Activated CD4-positive, CD25-positive, alpha-beta regulatory T cell treated with anti-CD3 and anti-CD28 coated beads, Interleukin-2, amount 50 U/mL, for 16 hours (primary cell): ENCODE data around the gene ASAP2.

Experiments
- DNase-seq: peaks from one replicate; pipeline ENCODE4 v3.0.0-alpha.2; 2020; ENCODE audit warnings: low read depth, low spot score

The ASAP2 gene

DNA sequence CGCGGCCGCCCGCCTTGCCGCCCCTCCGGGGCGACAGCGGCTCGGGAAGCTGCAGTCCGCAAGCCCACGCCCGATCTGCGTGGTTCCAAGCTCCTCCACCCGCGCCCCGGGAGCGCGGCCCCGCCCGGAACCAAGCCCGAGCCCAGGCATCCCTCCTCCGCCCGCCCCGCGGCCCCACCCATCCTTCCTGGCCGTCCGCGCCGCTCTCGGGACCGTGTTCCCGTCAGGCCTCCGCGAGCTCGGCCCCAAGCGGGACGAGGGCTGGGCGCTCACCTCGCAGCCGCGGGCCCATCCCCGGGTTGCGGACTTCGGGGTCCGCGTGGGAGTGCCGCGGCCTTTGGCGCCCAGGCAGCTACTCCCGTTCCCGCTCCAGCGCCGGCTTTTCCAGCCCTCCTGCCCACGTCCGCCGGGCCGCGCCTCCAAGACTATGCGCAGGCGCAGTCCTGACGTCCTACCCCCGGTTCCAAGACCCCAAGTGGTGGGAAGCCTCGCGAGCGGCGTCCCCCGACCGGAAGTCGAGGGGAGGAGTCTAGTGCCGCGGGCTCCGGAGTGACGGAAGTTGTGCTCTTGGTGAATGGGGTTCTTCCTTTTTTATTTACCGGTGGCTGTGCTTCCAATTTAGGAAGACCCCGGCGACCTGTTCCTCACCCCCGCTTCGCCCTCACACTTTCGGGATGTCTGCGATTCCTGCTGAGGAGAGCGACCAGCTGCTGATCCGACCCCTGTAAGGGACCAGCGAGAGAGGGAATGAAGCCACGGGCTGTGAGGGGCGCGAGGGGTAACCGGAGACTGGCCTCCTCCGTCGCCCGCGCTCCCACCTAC lies 216.7 kb downstream of the ASAP2 start, which contains the start of the genes CPSF3 and ITGB1BP1:
CPSF3 (plus strand) TSS at position 555 of the 822 bp plus-strand sequence; CDS start at position 675, 120 bp downstream.
ITGB1BP1 (minus strand) TSS at position 429 of the 822 bp plus-strand sequence. CDS start 4,831 bp downstream, outside the sequence.
- DNase-seq: peak; percentile 91

DNA sequence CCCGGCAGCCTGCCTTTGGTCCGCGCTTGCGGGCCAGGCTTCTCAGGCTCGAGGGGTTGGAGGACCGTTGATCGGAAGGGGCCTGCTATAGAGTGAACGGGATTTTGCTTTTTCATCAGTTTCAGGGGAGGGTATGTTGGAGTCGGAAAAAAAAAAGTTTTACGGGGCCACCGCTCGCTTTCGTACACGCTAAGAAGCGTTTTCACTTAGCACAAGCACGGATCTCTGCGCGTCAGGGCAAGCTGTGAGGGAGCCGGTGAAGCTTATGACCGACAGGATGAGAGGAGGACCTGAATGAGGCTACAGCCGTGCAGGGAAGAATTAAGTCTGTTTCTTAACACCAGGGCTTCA lies 217.3 kb downstream of the ASAP2 start:
- DNase-seq: no peak

DNA sequence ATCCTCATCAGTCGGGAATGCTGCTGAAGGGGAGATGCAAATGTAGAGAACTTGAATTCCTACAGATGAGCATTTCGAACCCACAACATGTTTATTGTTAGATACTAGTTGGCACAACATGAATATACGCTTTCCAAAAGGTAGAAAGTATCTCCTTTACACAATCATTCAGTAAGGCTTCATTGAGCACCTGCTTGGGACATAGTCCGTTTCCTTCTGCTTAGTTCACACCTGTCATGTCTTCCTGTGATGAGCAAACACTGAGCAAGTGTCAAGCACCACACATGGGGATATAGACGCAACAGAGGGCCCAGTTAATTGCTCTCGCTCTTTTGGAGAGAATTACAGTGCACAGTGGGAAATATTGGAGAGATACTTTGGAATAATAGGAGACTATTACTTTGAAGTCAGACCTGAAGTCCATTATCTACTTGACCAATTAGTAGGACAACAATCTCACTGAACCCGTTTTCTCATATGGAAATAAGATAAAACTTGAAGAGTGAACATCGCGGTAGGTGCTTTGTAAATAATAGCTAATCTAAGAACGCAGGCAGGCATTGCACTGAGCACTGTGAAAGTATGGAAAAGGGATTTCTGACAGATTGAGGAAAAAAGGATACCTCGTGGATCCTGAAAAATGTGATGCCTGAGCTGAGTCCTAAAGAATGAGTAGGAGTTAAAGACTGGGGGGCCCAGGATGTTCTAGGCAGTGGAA lies 218.0 kb downstream of the ASAP2 start:
- DNase-seq: no peak

- DNase-seq: no peak
These were observed 222.5 kb downstream of the ASAP2 start for GRCh38 chr2:9428965-9429577.

GRCh38 chr2:9430316-9431293 lies 224.0 kb downstream of the ASAP2 start:
- no peak for DNase-seq

GRCh38 chr2:9434489-9434888 lies 227.9 kb downstream of the ASAP2 start:
- DNase-seq: no peak

GRCh38 chr2:9439536-9439935 lies 232.9 kb downstream of the ASAP2 start:
- DNase-seq: no peak

- DNase-seq: no peak
These were observed 233.6 kb downstream of the ASAP2 start for GRCh38 chr2:9440058-9440727.

DNA sequence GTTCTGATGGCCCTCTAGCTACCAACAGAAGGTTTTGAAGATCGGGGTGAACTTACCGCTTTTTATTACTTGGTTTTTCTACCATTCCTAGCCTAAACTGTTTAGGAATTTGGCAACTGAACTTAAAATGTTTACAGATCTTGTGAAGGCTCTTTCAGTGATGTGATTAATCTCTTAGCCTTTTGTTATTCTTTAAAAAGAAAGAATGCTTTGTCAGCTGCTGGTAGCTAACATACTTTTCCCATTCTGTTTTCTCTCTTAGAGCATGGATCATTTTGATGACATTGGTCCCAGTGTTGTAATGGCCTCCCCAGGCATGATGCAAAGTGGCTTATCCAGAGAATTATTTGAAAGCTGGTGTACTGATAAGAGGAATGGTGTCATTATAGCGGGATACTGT lies 234.9 kb downstream of the ASAP2 start:
- DNase-seq: no peak

DNA sequence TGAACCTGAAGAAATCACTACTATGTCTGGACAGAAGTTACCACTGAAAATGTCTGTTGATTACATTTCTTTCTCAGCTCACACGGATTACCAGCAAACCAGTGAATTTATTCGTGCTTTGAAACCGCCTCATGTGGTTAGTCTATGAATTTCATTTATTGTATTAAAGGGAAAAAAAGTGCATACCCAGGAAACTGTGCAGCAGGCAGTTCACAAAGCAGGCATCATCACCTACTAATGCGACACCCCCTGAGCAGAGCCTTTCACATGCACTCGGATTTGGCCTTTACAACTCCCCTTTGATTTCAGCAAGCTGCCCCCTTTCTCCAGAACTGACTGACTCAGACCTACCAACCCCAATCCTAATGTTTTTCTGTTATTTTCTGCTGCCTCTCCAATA lies 236.9 kb downstream of the ASAP2 start:
- no peak for DNase-seq

- DNase-seq: no peak
These were observed 238.5 kb downstream of the ASAP2 start for GRCh38 chr2:9445089-9445488.

DNA sequence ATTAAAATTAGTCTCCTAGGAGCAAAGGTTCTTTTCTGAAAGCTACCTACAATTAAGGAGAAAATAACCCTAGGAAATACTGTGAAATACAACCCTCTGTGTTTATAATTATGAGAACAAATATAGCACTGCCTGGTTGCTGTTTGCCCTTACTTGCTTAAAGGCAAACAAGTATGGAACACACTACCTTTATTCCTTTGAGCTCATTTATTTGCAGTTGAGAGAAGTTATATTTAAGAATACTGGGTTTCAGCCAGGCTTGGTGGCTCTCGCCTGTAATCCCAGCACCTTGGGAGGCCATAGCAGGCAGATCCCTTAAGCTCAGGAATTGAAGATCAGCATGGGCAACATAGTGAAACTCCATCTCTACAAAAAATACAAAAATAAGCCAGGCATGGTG lies 244.6 kb downstream of the ASAP2 start:
- DNase-seq: no peak
